Lower lobe of right lung (tissue), 2 donors: ENCODE measurements around the gene FCRL6. TPM values are rescaled to one million over a fixed set of nuclear protein-coding genes. Genes with fewer than 3 reads are reported as not detected.
A peak's percentile ranks its signal among the peaks of the same experiment; 100 is the strongest.

ENCODE experiments used
- ATAC-seq, 2 donors: fragments of 200-7000 bp; cut with Tn5 transposase; one replicate each; pipeline ENCODE4 v1.9.1; 2020 to 2022; ENCODE audit warnings: mild to moderate bottlenecking in 2 of 2, moderate library complexity in 2 of 2
- DNase-seq: peaks from one replicate; pipeline ENCODE4 v3.0.0-alpha.2; 2020
- H3K27ac ChIP-seq: fragments of 200-600 bp; one replicate; pipeline ENCODE4 v1.8.0; 2022
- H3K27me3 ChIP-seq: fragments of 200-600 bp; one replicate; pipeline ENCODE4 v1.8.0; 2022; ENCODE audit warnings: low read depth
- H3K36me3 ChIP-seq: fragments of 200-600 bp; one replicate; pipeline ENCODE4 v1.8.0; 2022; ENCODE audit warnings: mild to moderate bottlenecking
- H3K4me1 ChIP-seq: fragments of 200-600 bp; one replicate; pipeline ENCODE4 v1.8.0; 2022
- H3K4me3 ChIP-seq: fragments of 200-600 bp; one replicate; pipeline ENCODE4 v1.8.0; 2022; ENCODE audit warnings: mild to moderate bottlenecking
- H3K9me3 ChIP-seq: fragments of 200-600 bp; one replicate; pipeline ENCODE4 v1.8.0; 2022
- intact Hi-C: fragments of 100-400 bp; cut with DNase I; formaldehyde crosslinking; loops from one replicate; pipeline ENCODE4 v1.11.0; 2022
- total RNA-seq: library from RNA; stranded (reverse); fragmentation: NEBNext Ultra II Directional; extraction: Animal tissue kit (Norgen Biotek cat#: 25700); gene quantifications from one replicate; pipeline ENCODE4 v1.2.1, GENCODE V29; 2021
- TF ChIP-seq, protein P1 (sequence below): fragments of 200-600 bp; IDR thresholded peaks from one replicate; pipeline ENCODE4 v1.8.0; 2022; ENCODE audit warnings: antibody characterized with exemption, mild to moderate bottlenecking
- donor health status: DM: no; HTN: yes; CAD: no; lungs with severe emphysema.

Gene FCRL6
- total RNA-seq, 1 donor from 2014 or later, result 2.3 TPM

- no peaks in the 10 kb centered on the region for H3K36me3 ChIP-seq
- intact Hi-C loops, result loop anchor here (5.0 kb wide), 1 partner anchor 93 kb away; no protein-coding TSS in a partner anchor
- peaks cover 5% of the 10 kb centered on the region for H3K27me3 ChIP-seq
- H3K27ac ChIP-seq, result no peak overlapping the region
- H3K9me3 ChIP-seq, result no peaks in the 10 kb centered on the region
- no peak overlapping the region for H3K4me3 ChIP-seq
- TF ChIP-seq, protein P1, sequence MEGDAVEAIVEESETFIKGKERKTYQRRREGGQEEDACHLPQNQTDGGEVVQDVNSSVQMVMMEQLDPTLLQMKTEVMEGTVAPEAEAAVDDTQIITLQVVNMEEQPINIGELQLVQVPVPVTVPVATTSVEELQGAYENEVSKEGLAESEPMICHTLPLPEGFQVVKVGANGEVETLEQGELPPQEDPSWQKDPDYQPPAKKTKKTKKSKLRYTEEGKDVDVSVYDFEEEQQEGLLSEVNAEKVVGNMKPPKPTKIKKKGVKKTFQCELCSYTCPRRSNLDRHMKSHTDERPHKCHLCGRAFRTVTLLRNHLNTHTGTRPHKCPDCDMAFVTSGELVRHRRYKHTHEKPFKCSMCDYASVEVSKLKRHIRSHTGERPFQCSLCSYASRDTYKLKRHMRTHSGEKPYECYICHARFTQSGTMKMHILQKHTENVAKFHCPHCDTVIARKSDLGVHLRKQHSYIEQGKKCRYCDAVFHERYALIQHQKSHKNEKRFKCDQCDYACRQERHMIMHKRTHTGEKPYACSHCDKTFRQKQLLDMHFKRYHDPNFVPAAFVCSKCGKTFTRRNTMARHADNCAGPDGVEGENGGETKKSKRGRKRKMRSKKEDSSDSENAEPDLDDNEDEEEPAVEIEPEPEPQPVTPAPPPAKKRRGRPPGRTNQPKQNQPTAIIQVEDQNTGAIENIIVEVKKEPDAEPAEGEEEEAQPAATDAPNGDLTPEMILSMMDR, result peak; percentile 82
- DNase-seq (no peak), ATAC-seq (peak; percentile 85 to 88)
- peaks cover 15% of the 10 kb centered on the region for H3K4me1 ChIP-seq
Measured at GRCh38 chr1:159798893-159799292, 3.3 kb upstream of the FCRL6 start.

DNA sequence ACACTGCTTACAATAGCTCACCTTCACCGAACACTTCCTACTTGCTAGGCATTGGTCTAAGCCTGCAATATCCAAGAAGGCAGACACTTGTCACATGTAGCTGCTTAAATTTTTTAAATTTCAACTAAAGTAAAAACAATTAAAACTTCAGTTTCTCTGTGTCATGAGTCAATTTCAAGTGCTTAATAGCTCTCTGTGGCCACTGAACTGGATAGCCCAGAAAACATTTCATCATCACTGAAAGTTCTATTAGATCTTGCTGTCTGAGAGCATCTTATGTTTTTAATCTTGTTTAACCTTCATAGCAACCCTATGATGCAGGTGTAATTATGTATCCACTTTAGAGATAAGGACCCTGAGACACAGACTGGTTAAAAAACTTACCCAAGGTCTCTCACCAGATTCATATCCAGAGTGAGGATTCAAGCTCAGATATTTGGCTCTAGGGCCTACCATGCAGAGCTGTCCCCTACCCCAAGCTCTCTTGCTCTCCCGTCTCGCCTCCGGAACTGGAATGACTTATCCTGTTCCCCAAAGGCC is 2.6 kb upstream of the FCRL6 start:
- TF ChIP-seq, protein P1, result no peak
- no peak for ATAC-seq

DNA sequence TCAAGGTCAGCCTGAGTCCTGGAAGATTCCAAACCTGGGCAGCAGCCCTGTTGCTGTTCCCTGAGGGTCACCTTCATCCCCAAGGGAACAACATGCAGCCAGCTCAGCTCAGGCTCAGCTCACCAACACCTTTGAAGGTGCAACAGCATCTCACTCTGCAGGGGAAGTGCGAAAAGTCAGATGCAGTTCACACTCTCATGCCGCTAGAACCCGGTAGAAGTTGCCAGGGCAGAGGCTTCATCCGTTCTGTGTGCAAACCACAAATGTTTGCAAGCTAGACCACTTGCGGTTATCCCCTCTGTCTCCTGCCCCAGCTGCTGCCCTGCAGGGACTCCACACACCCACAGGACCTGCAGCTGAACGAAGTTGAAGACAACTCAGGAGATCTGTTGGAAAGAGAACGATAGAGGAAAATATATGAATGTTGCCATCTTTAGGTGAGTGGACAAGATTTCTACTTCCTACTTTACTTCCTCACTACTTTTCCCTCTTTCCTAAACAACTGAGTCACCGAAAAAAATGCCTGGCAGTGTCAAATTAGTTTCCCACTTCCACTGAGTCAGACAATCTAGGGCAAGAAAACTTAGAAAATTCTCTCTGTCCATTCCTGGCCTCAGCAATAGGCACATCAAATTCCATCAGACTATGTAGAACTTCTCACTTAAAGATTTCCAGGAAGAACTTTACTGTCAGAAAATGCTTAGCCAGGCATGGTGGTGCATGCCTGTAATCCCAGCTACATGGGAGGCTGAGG is 1.8 kb upstream of the FCRL6 start:
- no peaks in the 10 kb centered on the region for H3K9me3 ChIP-seq
- no peak overlapping the region for H3K4me3 ChIP-seq
- no peaks in the 10 kb centered on the region for H3K36me3 ChIP-seq
- ATAC-seq (peak; percentile 10 to 18), DNase-seq (no peak)
- H3K27ac ChIP-seq, result no peak overlapping the region
- TF ChIP-seq, protein P1, result no peak
- intact Hi-C loops, result no loop called here
- no peaks in the 10 kb centered on the region for H3K27me3 ChIP-seq
- H3K4me1 ChIP-seq, result peaks cover 22% of the 10 kb centered on the region

More for the DNA sequence above, 2.6 kb upstream of the FCRL6 start:
- Histone ChIP-seq H3K9me3 (no peaks in the 10 kb centered on the region), H3K4me3 (no peak overlapping the region), H3K27ac (no peak overlapping the region), H3K27me3 (peaks cover 2% of the 10 kb centered on the region), H3K36me3 (no peaks in the 10 kb centered on the region), H3K4me1 (peaks cover 21% of the 10 kb centered on the region)
- intact Hi-C loops, result loop anchor here (5.0 kb wide), 1 partner anchor 93 kb away; no protein-coding TSS in a partner anchor
- no peak for DNase-seq

- H3K4me3 ChIP-seq, result no peak overlapping the region
- peaks cover 19% of the 10 kb centered on the region for H3K4me1 ChIP-seq
- H3K9me3 ChIP-seq, result no peaks in the 10 kb centered on the region
- TF ChIP-seq, protein P1, result peak; percentile 13
- H3K36me3 ChIP-seq, result no peaks in the 10 kb centered on the region
- intact Hi-C loops, result no loop called here
- H3K27me3 ChIP-seq, result no peaks in the 10 kb centered on the region
- ATAC-seq (no peak), DNase-seq (no peak)
- no peak overlapping the region for H3K27ac ChIP-seq
Measured at GRCh38 chr1:159803956-159804689, 2.0 kb downstream of the FCRL6 start.

- TF ChIP-seq, protein P1, result no peak
- intact Hi-C loops, result no loop called here
- DNase-seq, result no peak
- Histone ChIP-seq H3K27me3 (no peaks in the 10 kb centered on the region), H3K4me1 (peaks cover 13% of the 10 kb centered on the region), H3K36me3 (no peaks in the 10 kb centered on the region), H3K4me3 (no peak overlapping the region), H3K9me3 (no peaks in the 10 kb centered on the region), H3K27ac (no peak overlapping the region)
- no peak for ATAC-seq
Measured at GRCh38 chr1:159804924-159805323, 2.8 kb downstream of the FCRL6 start.
